Vagina (tissue), 2 donors: ENCODE data around the gene SLC38A6. TPM values are rescaled to one million over a fixed set of nuclear protein-coding genes. Genes with fewer than 3 reads are reported as not detected.

Source experiments
- DNase-seq, 2 donors: peaks; one replicate each; pipeline ENCODE4 v3.0.0-alpha.2; 2017; ENCODE audit errors: extremely low spot score in 2 of 2
- H3K27ac ChIP-seq: fragments of 200-600 bp; sonication (generic); one replicate; pipeline ENCODE4 v1.5.1; 2019
- H3K27me3 ChIP-seq: fragments of 200-600 bp; sonication (generic); one replicate; pipeline ENCODE4 v1.5.1; 2019
- H3K36me3 ChIP-seq, 2 donors: fragments of 200-600 bp; sonication (generic); one replicate each; pipeline ENCODE4 v1.5.1; 2017 to 2019
- H3K4me1 ChIP-seq: fragments of 200-600 bp; sonication (generic); one replicate; pipeline ENCODE4 v1.5.1; 2019
- H3K4me3 ChIP-seq, 2 donors: fragments of 200-600 bp; sonication (generic); 1 replicate in 1 of 2; 2 replicates in 1 of 2; pipeline ENCODE4 v1.5.1; 2016 to 2019
- H3K9me3 ChIP-seq: fragments of 200-600 bp; sonication (generic); one replicate; pipeline ENCODE4 v1.5.1; 2019
- CTCF ChIP-seq, 3 experiments: fragments of 450-650 bp in 2 of 3; fragments of 200-600 bp in 1 of 3; sonication (generic) in 1 of 3; IDR thresholded peaks; one replicate each; pipeline ENCODE4 v1.5.1; 2017 to 2019; ENCODE audit warnings: antibody characterized with exemption in 3 of 3, mild to moderate bottlenecking in 2 of 3, moderate library complexity in 2 of 3
- POLR2A ChIP-seq, 2 donors: fragments of 450-650 bp; IDR thresholded peaks; one replicate each; pipeline ENCODE4 v1.6.1; 2017; ENCODE audit warnings: antibody characterized with exemption in 2 of 2, mild to moderate bottlenecking in 2 of 2, moderate library complexity in 2 of 2
- POLR2AphosphoS5 ChIP-seq, 2 donors: sonication (generic); formaldehyde crosslinking; IDR thresholded peaks; one replicate each; pipeline ENCODE4 v1.9.0; 2017; ENCODE audit warnings: antibody characterized with exemption in 2 of 2, mild to moderate bottlenecking in 2 of 2, low read depth in 1 of 2; ENCODE audit not compliant: insufficient read depth in 1 of 2
- intact Hi-C: fragments of 100-400 bp; cut with DNase I; formaldehyde crosslinking; loops from one replicate; pipeline ENCODE4 v1.15.1; 2023
- total RNA-seq: library from RNA; depleted of rRNA; stranded (reverse); fragments of >200 nt; gene quantifications from one replicate; pipeline ENCODE4 v1.2.3, GENCODE V29; 2016

The SLC38A6 gene
- total RNA-seq, 1 donor from 2014 or later: 17.2 TPM

- no peaks in the 10 kb centered on the region for H3K9me3 ChIP-seq
- intact Hi-C loops: loop anchor here (10.0 kb wide), 1 partner anchor 411 kb away; no protein-coding TSS in a partner anchor
- no peaks in the 10 kb centered on the region for H3K4me1 ChIP-seq
- H3K27me3 ChIP-seq: no peaks in the 10 kb centered on the region
- DNase-seq: no peak
- no peak overlapping the region for H3K4me3 ChIP-seq
- H3K27ac ChIP-seq: no peak overlapping the region
- TF ChIP-seq POLR2A (IDR thresholded peaks at IDR 0.05) (no peak), CTCF (IDR thresholded peaks at IDR 0.05) (no peak), POLR2AphosphoS5 (IDR thresholded peaks at IDR 0.05; ENCODE audit: insufficient read depth in 1 of 2, low read depth in 1 of 2) (no peak)
- no peaks in the 10 kb centered on the region for H3K36me3 ChIP-seq
Observed at GRCh38 chr14:61043506-61043905, 62.5 kb downstream of the SLC38A6 start.

- Histone ChIP-seq H3K36me3 (no peaks in the 10 kb centered on the region), H3K27ac (no peak overlapping the region), H3K4me1 (no peaks in the 10 kb centered on the region), H3K27me3 (no peaks in the 10 kb centered on the region), H3K4me3 (no peak overlapping the region), H3K9me3 (no peaks in the 10 kb centered on the region)
- TF ChIP-seq POLR2AphosphoS5 (IDR thresholded peaks at IDR 0.05; ENCODE audit: insufficient read depth in 1 of 2, low read depth in 1 of 2) (no peak), CTCF (IDR thresholded peaks at IDR 0.05) (no peak), POLR2A (IDR thresholded peaks at IDR 0.05) (no peak)
- intact Hi-C loops: loop anchor here (10.0 kb wide), 1 partner anchor 408 kb away; no protein-coding TSS in a partner anchor
- DNase-seq: no peak
Observed at GRCh38 chr14:61047021-61047420, 66.0 kb downstream of the SLC38A6 start.

GRCh38 chr14:61048640-61049039 lies 67.6 kb downstream of the SLC38A6 start:
- no peaks in the 10 kb centered on the region for H3K27me3 ChIP-seq
- no peaks in the 10 kb centered on the region for H3K4me1 ChIP-seq
- H3K4me3 ChIP-seq: no peak overlapping the region
- intact Hi-C loops: loop anchor here (10.0 kb wide), 1 partner anchor 406 kb away; no protein-coding TSS in a partner anchor
- TF ChIP-seq POLR2AphosphoS5 (IDR thresholded peaks at IDR 0.05; ENCODE audit: insufficient read depth in 1 of 2, low read depth in 1 of 2) (no peak), POLR2A (IDR thresholded peaks at IDR 0.05) (no peak), CTCF (IDR thresholded peaks at IDR 0.05) (no peak)
- H3K27ac ChIP-seq: no peak overlapping the region
- no peak for DNase-seq
- H3K36me3 ChIP-seq: no peaks in the 10 kb centered on the region
- no peaks in the 10 kb centered on the region for H3K9me3 ChIP-seq

- DNase-seq: no peak
- no peaks in the 10 kb centered on the region for H3K36me3 ChIP-seq
- no peak overlapping the region for H3K4me3 ChIP-seq
- no peaks in the 10 kb centered on the region for H3K4me1 ChIP-seq
- no peak overlapping the region for H3K27ac ChIP-seq
- intact Hi-C loops: no loop called here
- H3K9me3 ChIP-seq: no peaks in the 10 kb centered on the region
- TF ChIP-seq POLR2A (IDR thresholded peaks at IDR 0.05) (no peak), CTCF (IDR thresholded peaks at IDR 0.05) (no peak), POLR2AphosphoS5 (IDR thresholded peaks at IDR 0.05; ENCODE audit: insufficient read depth in 1 of 2, low read depth in 1 of 2) (no peak)
- H3K27me3 ChIP-seq: no peaks in the 10 kb centered on the region
Observed at GRCh38 chr14:61050417-61050816, 69.4 kb downstream of the SLC38A6 start.

- H3K4me1 ChIP-seq: no peaks in the 10 kb centered on the region
- DNase-seq: no peak
- H3K27ac ChIP-seq: no peak overlapping the region
- H3K36me3 ChIP-seq: no peaks in the 10 kb centered on the region
- no peaks in the 10 kb centered on the region for H3K9me3 ChIP-seq
- H3K27me3 ChIP-seq: no peaks in the 10 kb centered on the region
- no peak overlapping the region for H3K4me3 ChIP-seq
- no peak for TF ChIP-seq POLR2AphosphoS5 (IDR thresholded peaks at IDR 0.05; ENCODE audit: insufficient read depth in 1 of 2, low read depth in 1 of 2)
- TF ChIP-seq POLR2A (IDR thresholded peaks at IDR 0.05): no peak
- no peak for TF ChIP-seq CTCF (IDR thresholded peaks at IDR 0.05)
- intact Hi-C loops: no loop called here
Observed at GRCh38 chr14:61051051-61051450, 70.0 kb downstream of the SLC38A6 start.
